H1 (cell line): Measurements from ENCODE around the gene BABAM2.

Experiments used
- EZH2 ChIP-seq: fragments of 200-600 bp; sonication (generic); IDR thresholded peaks from 2 replicates; pipeline ENCODE4 v1.7.1; 2012; ENCODE audit warnings: low read depth, mild to moderate bottlenecking, moderate library complexity, low read length, inconsistent platforms; ENCODE audit not compliant: severe bottlenecking
- GABPA ChIP-seq: IDR thresholded peaks from 2 replicates; pipeline ENCODE4 v1.6.1; 2011; ENCODE audit warnings: mild to moderate bottlenecking, low read length, moderate library complexity, borderline replicate concordance; ENCODE audit not compliant: insufficient read depth
- HDAC2 ChIP-seq, 2 experiments: fragments of 300-600 bp in 1 of 2; sonication (generic) in 1 of 2; IDR thresholded peaks; 2 replicates each; pipeline ENCODE4 v1.6.1; 2011 to 2012; ENCODE audit warnings: low read depth in 2 of 2, low read length in 2 of 2, mild to moderate bottlenecking in 2 of 2, moderate library complexity in 2 of 2, borderline replicate concordance in 1 of 2, inconsistent platforms in 1 of 2
- JUN ChIP-seq: IDR thresholded peaks from 2 replicates; pipeline ENCODE4 v1.6.1; 2011; ENCODE audit warnings: low read depth, mild to moderate bottlenecking, improper control_type of control experiment, low read length
- MAFK ChIP-seq: IDR thresholded peaks from 2 replicates; pipeline ENCODE4 v1.6.1; 2012; ENCODE audit warnings: low read depth, mild to moderate bottlenecking, improper control_type of control experiment, low read length
- POLR2A ChIP-seq, 2 experiments: IDR thresholded peaks; 1 replicate in 1 of 2; 2 replicates in 1 of 2; pipeline ENCODE4 v1.6.1; 2011; ENCODE audit warnings: low read depth in 2 of 2, low read length in 2 of 2, mild to moderate bottlenecking in 2 of 2; ENCODE audit errors: control extremely low read depth in 1 of 2
- POLR2AphosphoS5 ChIP-seq: IDR thresholded peaks from 2 replicates; pipeline ENCODE4 v1.6.1; 2011; ENCODE audit warnings: low read depth, low read length
- RFX5 ChIP-seq: IDR thresholded peaks from 2 replicates; pipeline ENCODE4 v1.6.1; 2011; ENCODE audit warnings: low read depth, low read length, improper control_type of control experiment, borderline replicate concordance
- SRF ChIP-seq: IDR thresholded peaks from 2 replicates; pipeline ENCODE4 v1.6.1; 2011; ENCODE audit warnings: mild to moderate bottlenecking, low read depth, low read length, moderate library complexity
- SUZ12 ChIP-seq: fragments of 200-600 bp; sonication (generic); IDR thresholded peaks from 2 replicates; pipeline ENCODE4 v1.6.1; 2012; ENCODE audit warnings: mild to moderate bottlenecking, inconsistent platforms, low read length, moderate library complexity, mixed read lengths
- TF ChIP-seq, protein P1 (sequence below): IDR thresholded peaks from 2 replicates; pipeline ENCODE4 v1.6.1; 2011; ENCODE audit warnings: low read length, improper control_type of control experiment
- TF ChIP-seq, protein P2 (sequence below), 3 experiments: IDR thresholded peaks; 1 replicate in 2 of 3; 2 replicates in 1 of 3; pipeline versions ENCODE4 v1.5.1 to v1.6.1; 2011; ENCODE audit warnings: low read length in 3 of 3, mild to moderate bottlenecking in 3 of 3, inconsistent platforms in 2 of 3, low read depth in 1 of 3, moderate library complexity in 1 of 3; ENCODE audit not compliant: insufficient read depth in 1 of 3; ENCODE audit errors: control extremely low read depth in 1 of 3
- TF ChIP-seq, protein P3 (sequence below): IDR thresholded peaks from 2 replicates; pipeline ENCODE4 v1.6.1; 2012; ENCODE audit warnings: inconsistent platforms

DNA sequence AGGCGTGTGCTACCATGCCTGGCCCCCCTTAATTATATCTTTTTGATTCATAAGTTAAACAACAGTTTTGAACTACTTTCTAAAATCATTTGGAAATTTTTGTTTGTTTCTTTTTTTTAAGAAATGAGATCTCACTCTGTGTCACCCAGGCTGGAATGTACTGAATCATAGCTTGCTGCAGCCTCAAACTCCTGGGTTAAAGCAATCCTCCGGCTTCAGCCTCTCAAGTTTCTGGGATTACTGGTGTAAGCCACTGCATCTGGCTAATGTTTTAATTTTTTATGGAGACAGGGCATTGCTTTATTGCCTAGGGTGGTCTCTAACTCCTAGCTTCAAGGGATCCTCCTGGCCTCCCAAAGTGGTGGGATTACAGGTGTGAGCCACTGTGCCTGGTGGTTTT, 71.5 kb downstream of the BABAM2 start:
- TF ChIP-seq GABPA (no peak), JUN (no peak), POLR2A (IDR thresholded peaks at IDR 0.05; ENCODE audit: control extremely low read depth in 1 of 2, low read depth in 2 of 2, low read length in 2 of 2) (no peak), HDAC2 (IDR thresholded peaks at IDR 0.05; ENCODE audit: borderline replicate concordance in 1 of 2, low read depth in 2 of 2, low read length in 2 of 2) (no peak), RFX5 (no peak), SRF (no peak), POLR2AphosphoS5 (no peak), MAFK (no peak), SUZ12 (no peak), EZH2 (no peak)
- TF ChIP-seq, protein P1, sequence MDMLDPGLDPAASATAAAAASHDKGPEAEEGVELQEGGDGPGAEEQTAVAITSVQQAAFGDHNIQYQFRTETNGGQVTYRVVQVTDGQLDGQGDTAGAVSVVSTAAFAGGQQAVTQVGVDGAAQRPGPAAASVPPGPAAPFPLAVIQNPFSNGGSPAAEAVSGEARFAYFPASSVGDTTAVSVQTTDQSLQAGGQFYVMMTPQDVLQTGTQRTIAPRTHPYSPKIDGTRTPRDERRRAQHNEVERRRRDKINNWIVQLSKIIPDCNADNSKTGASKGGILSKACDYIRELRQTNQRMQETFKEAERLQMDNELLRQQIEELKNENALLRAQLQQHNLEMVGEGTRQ = no peak
- TF ChIP-seq, protein P2, sequence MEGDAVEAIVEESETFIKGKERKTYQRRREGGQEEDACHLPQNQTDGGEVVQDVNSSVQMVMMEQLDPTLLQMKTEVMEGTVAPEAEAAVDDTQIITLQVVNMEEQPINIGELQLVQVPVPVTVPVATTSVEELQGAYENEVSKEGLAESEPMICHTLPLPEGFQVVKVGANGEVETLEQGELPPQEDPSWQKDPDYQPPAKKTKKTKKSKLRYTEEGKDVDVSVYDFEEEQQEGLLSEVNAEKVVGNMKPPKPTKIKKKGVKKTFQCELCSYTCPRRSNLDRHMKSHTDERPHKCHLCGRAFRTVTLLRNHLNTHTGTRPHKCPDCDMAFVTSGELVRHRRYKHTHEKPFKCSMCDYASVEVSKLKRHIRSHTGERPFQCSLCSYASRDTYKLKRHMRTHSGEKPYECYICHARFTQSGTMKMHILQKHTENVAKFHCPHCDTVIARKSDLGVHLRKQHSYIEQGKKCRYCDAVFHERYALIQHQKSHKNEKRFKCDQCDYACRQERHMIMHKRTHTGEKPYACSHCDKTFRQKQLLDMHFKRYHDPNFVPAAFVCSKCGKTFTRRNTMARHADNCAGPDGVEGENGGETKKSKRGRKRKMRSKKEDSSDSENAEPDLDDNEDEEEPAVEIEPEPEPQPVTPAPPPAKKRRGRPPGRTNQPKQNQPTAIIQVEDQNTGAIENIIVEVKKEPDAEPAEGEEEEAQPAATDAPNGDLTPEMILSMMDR (IDR thresholded peaks at IDR 0.05; ENCODE audit: control extremely low read depth in 1 of 3, insufficient read depth in 1 of 3, low read depth in 1 of 3, low read length in 3 of 3) = no peak
- TF ChIP-seq, protein P3, sequence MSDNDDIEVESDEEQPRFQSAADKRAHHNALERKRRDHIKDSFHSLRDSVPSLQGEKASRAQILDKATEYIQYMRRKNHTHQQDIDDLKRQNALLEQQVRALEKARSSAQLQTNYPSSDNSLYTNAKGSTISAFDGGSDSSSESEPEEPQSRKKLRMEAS = no peak
